ENCODE measurements around the gene MUC20.
"Not testable (repeated sequence)": the region's sequence is repeated elsewhere in the genome, so short reads cannot be mapped to it uniquely, and the experiment has no call there.

MUC20 gene

DNA sequence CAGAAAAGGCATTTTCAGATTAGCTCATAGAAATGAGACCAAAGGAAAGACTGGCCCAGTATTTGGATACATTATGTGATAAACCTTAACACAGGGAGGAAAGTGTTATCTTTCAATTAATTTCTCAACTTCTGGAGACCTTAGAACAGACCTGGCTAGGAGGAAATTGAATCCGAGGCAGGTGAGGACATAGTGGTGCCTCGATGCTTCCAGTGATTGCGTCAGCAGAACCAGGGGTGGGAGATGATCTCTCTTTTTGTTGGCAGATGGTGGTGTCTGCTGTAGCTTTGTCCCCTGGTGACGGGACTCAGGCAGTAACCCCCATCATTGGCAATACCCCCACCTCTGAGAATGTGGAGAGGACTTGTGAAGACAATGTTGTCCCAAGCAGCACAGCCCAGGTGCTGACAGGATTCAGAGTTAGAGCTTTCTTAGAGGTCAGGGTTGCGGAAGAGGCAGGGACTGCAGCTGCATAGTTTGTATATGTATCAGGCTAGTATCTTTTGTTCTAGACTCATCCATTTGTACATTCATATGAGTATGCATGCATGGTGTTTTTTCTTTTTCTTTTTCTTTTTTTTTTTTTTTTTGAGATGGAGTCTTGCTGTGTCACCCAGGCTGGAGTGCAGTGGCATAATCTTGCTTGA lies 27.9 kb upstream of the MUC20 start:
- DNase-seq (ENCODE audit: low spot score) = no peak

GRCh38 chr3:195693428-195694216 lies 27.2 kb upstream of the MUC20 start:
- no peak for DNase-seq (ENCODE audit: low spot score)

DNA sequence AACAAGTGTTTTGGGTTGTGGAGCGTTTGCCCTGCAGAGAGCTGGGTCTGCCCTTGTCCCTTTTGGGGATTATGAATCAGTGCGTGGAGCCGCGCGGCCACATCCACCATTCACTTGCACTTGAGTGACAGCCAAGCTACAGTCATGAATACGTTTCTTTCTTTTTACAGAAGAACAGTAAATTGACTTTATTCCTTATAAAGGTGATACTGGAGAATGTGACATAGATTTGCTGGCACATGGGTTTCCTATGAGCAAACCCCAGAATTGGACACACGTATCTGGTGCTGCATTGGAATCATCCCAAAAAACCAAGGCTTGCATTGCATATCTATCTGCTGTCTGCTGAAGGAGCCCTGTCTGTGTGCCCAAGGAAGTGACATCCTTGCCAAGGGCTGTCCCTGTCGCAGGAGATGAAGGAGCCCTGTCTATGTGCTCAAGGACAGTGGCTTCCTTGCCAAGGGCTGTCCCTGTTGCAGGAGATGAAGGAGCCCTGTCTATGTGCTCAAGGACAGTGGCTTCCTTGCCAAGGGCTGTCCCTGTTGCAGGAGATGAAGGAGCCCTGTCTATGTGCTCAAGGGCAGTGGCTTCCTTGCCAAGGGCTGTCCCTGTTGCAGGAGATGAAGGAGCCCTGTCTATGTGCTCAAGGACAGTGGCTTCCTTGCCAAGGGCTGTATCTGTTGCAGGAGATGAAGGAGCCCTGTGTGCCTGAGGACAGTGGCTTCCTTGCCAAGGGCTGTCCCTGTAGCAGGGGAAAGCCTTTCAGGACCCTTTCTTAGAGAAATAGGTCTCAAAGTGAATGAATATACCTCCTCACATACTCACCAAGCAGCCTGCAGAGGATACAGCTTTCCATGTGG lies 26.3 kb upstream of the MUC20 start:
- not testable (repeated sequence) for DNase-seq (ENCODE audit: low spot score)

- no peak for DNase-seq (ENCODE audit: low spot score)
Measured at GRCh38 chr3:195696632-195697278, 24.0 kb upstream of the MUC20 start.

GRCh38 chr3:195697582-195698324 lies 23.0 kb upstream of the MUC20 start:
- DNase-seq (ENCODE audit: low spot score) = no peak

- no peak for DNase-seq (ENCODE audit: low spot score)
Measured at GRCh38 chr3:195698325-195698646, 22.5 kb upstream of the MUC20 start.

- no peak for DNase-seq (ENCODE audit: low spot score)
Measured at GRCh38 chr3:195698647-195699387, 22.0 kb upstream of the MUC20 start.

DNA sequence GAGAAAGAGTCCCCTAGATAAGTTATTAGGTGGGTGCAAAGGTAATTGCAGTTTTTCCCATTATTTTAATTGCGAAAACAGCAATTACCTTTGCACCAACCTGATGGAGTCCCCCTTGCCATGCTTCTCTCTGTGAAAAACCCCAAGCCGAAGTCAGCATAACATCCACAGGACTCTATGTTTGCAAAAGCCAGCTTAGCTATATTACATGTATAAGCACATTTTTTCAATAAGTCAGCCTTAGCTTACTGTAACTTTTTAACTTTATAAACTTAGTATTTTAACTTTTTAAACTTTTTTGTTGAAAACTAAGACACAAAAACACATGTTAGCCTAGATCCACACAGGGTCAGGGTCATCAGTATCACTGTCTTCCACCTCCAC lies 21.4 kb upstream of the MUC20 start:
- no peak for DNase-seq (ENCODE audit: low spot score)

DNA sequence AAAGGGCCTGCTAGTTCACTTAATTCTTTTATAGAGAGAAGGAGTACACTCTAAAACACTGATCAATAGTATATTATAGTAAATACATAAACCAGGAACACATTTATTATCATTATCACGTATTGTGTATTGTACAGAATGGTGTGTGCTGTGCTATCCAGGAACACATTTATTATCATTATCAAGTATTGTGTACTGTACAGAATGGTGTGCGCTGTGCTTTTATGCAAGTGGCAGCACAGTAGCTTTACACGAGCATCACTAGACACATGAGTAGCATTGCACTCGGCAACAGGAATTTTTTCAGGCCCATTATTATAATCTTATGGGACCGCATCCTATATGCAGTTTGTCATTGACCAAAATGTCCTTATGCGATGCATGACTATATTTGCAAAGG lies 20.9 kb upstream of the MUC20 start:
- DNase-seq (ENCODE audit: low spot score) = no peak

- no peak for DNase-seq (ENCODE audit: low spot score)
Measured at GRCh38 chr3:195700319-195700718, 20.5 kb upstream of the MUC20 start.

DNA sequence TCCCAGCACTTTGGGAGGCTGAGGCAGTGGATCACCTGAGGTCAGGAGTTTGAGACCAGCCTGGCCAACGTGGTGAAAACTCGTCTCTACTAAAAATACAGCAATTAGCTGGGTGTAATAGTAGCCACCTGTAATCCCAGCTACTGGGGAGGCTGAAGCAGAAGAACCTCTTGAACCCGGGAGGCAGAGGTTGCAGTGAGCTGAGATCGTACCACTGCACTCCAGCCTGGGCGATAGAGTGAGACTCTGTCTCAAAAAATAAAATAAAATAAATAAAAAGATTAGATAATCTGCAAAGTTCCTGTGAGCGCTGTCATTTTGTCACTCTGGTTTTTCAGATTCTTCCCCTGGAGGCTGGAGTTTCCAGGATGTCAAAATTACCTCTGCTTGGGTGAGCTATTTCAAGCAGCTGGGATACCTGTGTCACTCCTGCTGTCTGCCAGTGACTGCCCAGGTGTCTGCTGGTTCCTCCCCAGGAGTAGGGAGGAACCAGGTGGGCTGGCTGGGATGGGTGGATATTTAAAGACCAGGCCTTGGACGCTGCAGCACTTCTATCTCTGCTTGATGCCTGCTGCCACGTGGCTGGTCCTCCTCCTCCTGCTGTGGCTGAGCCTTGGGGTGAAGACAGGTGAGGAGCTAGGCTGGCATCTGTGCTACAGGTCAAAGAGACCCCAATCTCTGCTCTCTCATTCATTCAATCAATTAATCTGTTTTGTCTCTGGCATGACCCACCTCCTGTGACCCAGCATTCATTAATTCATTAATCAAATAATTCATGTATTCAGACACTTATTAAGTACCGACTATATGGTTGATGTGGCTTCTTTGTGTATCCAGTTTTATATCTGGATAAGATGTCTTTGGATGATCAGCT lies 19.5 kb upstream of the MUC20 start:
- DNase-seq (ENCODE audit: low spot score) = no peak

DNA sequence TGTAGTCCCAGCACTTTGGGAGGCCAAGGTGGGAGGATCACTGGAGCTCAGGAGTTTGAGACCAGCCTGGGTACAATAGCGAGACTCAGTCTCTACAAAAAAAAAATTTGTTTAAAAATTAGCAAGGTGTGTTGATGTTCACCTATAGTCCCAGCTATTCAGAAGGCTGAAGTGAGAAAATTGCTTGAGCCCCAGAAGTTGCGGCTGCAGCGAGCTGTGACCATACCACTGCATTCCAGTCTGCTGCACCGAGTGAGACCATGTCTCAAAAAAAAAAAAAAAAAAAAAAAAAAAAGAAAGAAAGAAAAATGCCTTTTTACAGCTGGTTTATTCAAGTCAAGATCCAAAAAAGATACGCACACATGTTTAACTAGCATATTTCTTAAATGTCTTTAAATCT lies 17.0 kb upstream of the MUC20 start:
- DNase-seq (ENCODE audit: low spot score) = no peak

GRCh38 chr3:195704433-195704999 lies 16.3 kb upstream of the MUC20 start:
- DNase-seq (ENCODE audit: low spot score) = no peak

DNA sequence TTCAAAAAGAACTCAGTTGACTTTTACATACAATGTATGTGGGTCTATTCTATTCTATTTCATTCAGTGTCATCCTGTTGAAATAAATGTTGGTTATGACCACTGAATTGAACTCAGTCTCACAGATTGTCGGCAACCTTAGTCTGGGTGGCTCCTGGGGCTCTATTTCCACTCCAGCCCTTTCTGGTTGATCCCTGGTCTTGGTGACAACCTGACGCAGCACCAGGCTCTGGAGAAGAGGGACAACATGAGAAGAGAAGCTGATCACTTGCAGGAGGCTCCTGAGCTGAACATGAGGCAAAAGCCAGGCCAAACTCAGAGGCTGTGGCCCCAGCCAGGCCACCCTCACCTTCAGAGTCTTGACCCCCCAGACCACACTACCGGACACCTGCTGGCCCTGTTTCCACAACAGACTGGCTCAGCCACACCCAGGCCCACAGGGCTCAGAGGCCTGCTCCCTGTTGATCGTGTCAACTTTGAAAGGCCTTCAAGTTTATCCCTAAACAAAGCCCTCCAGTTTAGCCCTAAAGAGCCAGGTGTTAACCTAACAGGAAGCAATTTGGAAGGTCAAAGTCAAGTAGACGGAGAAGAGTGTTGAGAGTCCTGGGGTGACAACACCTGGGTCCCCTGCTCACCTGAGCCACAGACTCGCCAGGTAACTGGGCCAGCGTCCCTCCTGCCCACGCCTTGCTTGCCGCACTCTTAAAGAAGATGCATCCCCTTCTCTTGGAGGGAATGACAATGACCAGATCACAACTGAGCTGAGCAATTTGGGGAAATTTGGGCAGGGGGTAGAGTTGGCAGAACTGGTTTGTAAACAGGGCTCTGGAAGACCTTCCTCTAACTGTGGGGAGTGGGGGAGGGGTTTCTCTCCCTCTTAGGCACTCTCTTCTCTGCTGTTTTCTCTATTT lies 15.4 kb upstream of the MUC20 start:
- DNase-seq (ENCODE audit: low spot score) = no peak

- no peak for DNase-seq (ENCODE audit: low spot score)
Measured at GRCh38 chr3:195708061-195708460, 12.7 kb upstream of the MUC20 start.

DNA sequence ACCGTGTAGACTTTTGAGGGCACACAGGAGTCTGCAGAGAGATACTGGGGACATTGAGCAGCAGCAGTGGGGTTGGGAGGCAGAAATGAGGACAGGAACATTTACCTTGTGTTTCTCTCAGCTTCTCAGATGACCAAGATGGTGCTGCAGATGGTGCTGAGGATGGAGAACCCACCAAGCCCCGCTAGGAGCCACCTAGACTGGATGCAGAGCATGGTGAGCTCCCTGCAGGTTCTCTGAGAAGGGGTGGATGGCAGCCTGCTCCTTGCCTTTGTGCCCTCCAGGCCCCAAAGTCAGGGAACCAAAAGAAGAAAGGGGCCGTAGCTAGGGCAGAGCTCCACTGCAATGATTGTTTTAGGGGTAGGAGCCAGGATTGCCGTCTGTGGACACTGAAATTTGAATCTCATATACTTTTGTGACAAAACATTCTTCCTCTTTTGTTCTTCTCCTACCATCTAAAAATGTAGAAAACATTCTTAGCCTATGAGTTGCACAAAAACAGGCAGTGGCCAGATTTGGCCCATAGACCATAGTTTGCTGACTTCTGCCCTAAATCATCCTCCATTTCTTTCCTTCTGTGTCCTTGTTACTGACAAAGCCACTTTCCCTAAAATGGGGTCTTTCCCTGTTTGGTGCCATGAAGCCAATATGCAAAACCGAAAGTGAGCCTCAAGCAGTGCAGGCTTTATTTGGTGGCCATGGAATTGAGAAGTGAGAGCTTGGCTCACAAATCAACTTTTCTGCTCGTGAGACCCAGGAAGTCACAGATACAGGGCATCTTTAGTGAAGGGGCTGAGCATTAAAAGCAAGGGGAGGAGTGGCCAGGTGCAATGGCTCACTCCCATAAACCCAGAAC lies 11.9 kb upstream of the MUC20 start:
- DNase-seq (ENCODE audit: low spot score) = no peak

DNA sequence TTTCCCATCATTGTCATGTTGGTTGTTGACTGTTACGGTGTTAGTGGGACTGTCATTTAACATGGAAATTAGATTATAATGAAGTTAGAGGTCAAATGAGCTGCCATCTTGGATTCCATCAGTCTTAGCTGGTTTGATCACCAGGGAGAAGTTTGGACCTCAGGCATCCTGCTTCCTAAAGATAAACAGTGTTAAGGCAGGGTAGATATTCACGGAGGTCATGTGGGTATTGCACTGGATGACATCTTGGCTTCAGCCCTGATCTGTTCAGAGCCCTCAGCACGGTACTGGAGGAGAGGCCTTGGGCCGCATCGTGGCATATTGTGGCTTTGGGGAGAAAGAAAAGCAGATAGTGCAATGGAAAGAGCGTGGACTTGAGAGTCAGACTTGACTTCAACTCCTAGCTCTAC lies 11.1 kb upstream of the MUC20 start:
- no peak for DNase-seq (ENCODE audit: low spot score)
